HL-60 (cell line): ENCODE measurements around the gene TAPBP.
"Not testable (repeated sequence)": the region's sequence is repeated elsewhere in the genome, so short reads cannot be mapped to it uniquely, and the experiment has no call there.

ENCODE experiments used
- DNase-seq, 2 experiments: peaks; one replicate each; pipeline ENCODE4 v3.0.0-alpha.2; 2010 to 2020; ENCODE audit warnings: low read depth in 1 of 2, low spot score in 1 of 2
- H3K27ac ChIP-seq: fragments of 250-450 bp; sonication (Bioruptor Pico); replicated peaks from 2 replicates; pipeline ENCODE4 v1.5.1; 2020; ENCODE audit warnings: mild to moderate bottlenecking, moderate library complexity
- H3K27me3 ChIP-seq: fragments of 250-450 bp; sonication (Bioruptor Pico); 2 replicates; pipeline ENCODE4 v1.5.1; 2021; ENCODE audit warnings: mild to moderate bottlenecking, moderate library complexity; ENCODE audit not compliant: insufficient read depth, poor library complexity, severe bottlenecking
- H3K4me3 ChIP-seq: replicated peaks from 2 replicates; pipeline ENCODE4 v1.5.1; 2011; ENCODE audit warnings: mild to moderate bottlenecking, control low read depth, low read length; ENCODE audit not compliant: insufficient read depth
- CTCF ChIP-seq: IDR thresholded peaks from one replicate; pipeline ENCODE4 v1.5.1; 2011; ENCODE audit warnings: low read length, control low read depth, inconsistent platforms; ENCODE audit not compliant: insufficient read depth
- GABPA ChIP-seq: IDR thresholded peaks from 2 replicates; pipeline ENCODE4 v1.6.1; 2012; ENCODE audit warnings: low read depth
- POLR2AphosphoS5 ChIP-seq: IDR thresholded peaks from 2 replicates; pipeline ENCODE4 v1.6.1; 2012; ENCODE audit warnings: low read depth
- REST ChIP-seq: IDR thresholded peaks from 2 replicates; pipeline ENCODE4 v1.6.1; 2012; ENCODE audit warnings: low read depth; ENCODE audit not compliant: insufficient replicate concordance
- SPI1 ChIP-seq: IDR thresholded peaks from 2 replicates; pipeline ENCODE4 v1.6.1; 2012; ENCODE audit warnings: low read depth, mild to moderate bottlenecking, borderline replicate concordance

The TAPBP gene

GRCh38 chr6:33347816-33348215, 33.9 kb upstream of the TAPBP start:
- Histone ChIP-seq H3K27me3 (no peaks in the 10 kb centered on the region), H3K4me3 (no peak overlapping the region), H3K27ac (no peak overlapping the region)
- TF ChIP-seq SPI1 (no peak), CTCF (no peak), POLR2AphosphoS5 (no peak), GABPA (no peak), REST (no peak)
- DNase-seq = no peak

GRCh38 chr6:33346972-33347371, 33.1 kb upstream of the TAPBP start:
- H3K27me3 ChIP-seq, H3K4me3 ChIP-seq, DNase-seq, H3K27ac ChIP-seq: not testable (repeated sequence)

- DNase-seq = peak; percentile 40 to 64
- H3K27me3 ChIP-seq = no peaks in the 10 kb centered on the region
- no peak overlapping the region for H3K4me3 ChIP-seq
- TF ChIP-seq SPI1 (no peak), CTCF (peak; percentile 19)
- no peak overlapping the region for H3K27ac ChIP-seq
These were observed 31.1 kb upstream of the TAPBP start for GRCh38 chr6:33344701-33345697.

- TF ChIP-seq CTCF (no peak), GABPA (no peak)
- Histone ChIP-seq H3K4me3 (no peak overlapping the region), H3K27ac (no peak overlapping the region), H3K27me3 (no peaks in the 10 kb centered on the region)
- no peak for DNase-seq
These were observed 30.2 kb upstream of the TAPBP start for GRCh38 chr6:33343953-33344611.

GRCh38 chr6:33343606-33343952, 29.7 kb upstream of the TAPBP start:
- H3K27ac ChIP-seq, H3K27me3 ChIP-seq, DNase-seq, H3K4me3 ChIP-seq: not testable (repeated sequence)
